K562 (cell line): ENCODE measurements around the gene AKT1S1. TPM values are rescaled to one million over a fixed set of nuclear protein-coding genes. Genes with fewer than 3 reads are reported as not detected.
A peak's percentile ranks its signal among the peaks of the same experiment; 100 is the strongest.

Experiments used
- ELF2 ChIP-seq: fragments of 250-450 bp; sonication (Bioruptor Pico); IDR thresholded peaks from 2 replicates; pipeline ENCODE4 v1.5.0; 2021; ENCODE audit warnings: mild to moderate bottlenecking
- GTF3C2 ChIP-seq: IDR thresholded peaks from 3 replicates; pipeline ENCODE4 v1.6.1; 2011; ENCODE audit warnings: borderline replicate concordance, mild to moderate bottlenecking, moderate library complexity; ENCODE audit not compliant: insufficient read length; ENCODE audit errors: extremely low read depth
- ILF3 ChIP-seq: fragments of 450-650 bp; IDR thresholded peaks from 2 replicates; pipeline ENCODE4 v1.6.1; 2018; ENCODE audit warnings: antibody characterized with exemption, mild to moderate bottlenecking, moderate library complexity, borderline replicate concordance
- ILK ChIP-seq: fragments of 450-650 bp; IDR thresholded peaks from 2 replicates; pipeline ENCODE4 v1.6.1; 2016; ENCODE audit warnings: missing genetic modification characterization, low read depth, mild to moderate bottlenecking, missing compliant biosample characterization, moderate library complexity, borderline replicate concordance
- MAFF ChIP-seq: IDR thresholded peaks from 2 replicates; pipeline ENCODE4 v1.6.1; 2012; ENCODE audit warnings: low read length, improper control_type of control experiment
- MBD1 ChIP-seq: fragments of 250-450 bp; sonication (Bioruptor Pico); IDR thresholded peaks from 2 replicates; pipeline ENCODE4 v1.8.0; 2022; ENCODE audit warnings: inconsistent platforms
- PHB ChIP-seq: fragments of 250-450 bp; sonication (Bioruptor Pico); IDR thresholded peaks from 2 replicates; pipeline ENCODE4 v1.5.0; 2021
- PHF8 ChIP-seq: fragments of 200-600 bp; sonication (generic); IDR thresholded peaks from 2 replicates; pipeline ENCODE4 v1.6.1; 2012; ENCODE audit warnings: mixed run types, mild to moderate bottlenecking, inconsistent platforms, low read length, moderate library complexity, borderline replicate concordance
- POLR2G ChIP-seq: fragments of 200-400 bp; formaldehyde crosslinking; IDR thresholded peaks from 2 replicates; pipeline ENCODE4 v1.6.1; 2017; ENCODE audit warnings: low read depth, mild to moderate bottlenecking, antibody characterized with exemption, low read length, moderate library complexity
- RERE ChIP-seq: sonication (generic); formaldehyde crosslinking; IDR thresholded peaks from 2 replicates; pipeline ENCODE4 v1.8.0; 2023; ENCODE audit warnings: missing genetic modification reagents, mild to moderate bottlenecking, borderline replicate concordance
- TFAP4 ChIP-seq: sonication (generic); formaldehyde crosslinking; IDR thresholded peaks from 2 replicates; pipeline ENCODE4 v1.8.0; 2022; ENCODE audit warnings: missing genetic modification reagents, mild to moderate bottlenecking, moderate library complexity, borderline replicate concordance
- ZHX1 ChIP-seq: fragments of 150-350 bp; conservative IDR thresholded peaks from 2 replicates; pipeline ENCODE4 v1.6.1; 2014; ENCODE audit warnings: low read length
- polyA plus RNA-seq, 8 experiments: library from polyadenylated mRNA; depleted of rRNA in 4 of 8; stranded (reverse) in 5 of 8; unstranded in 3 of 8; fragments of >200 nt; fragmentation: Nextera tagmentation in 2 of 8; fragmentation: Illumina TruSeq in 1 of 8; extraction: Ambion mirVana in 2 of 8; extraction: Trizol in 1 of 8; gene quantifications; 2 replicates each; pipeline versions ENCODE4 v1.2.1 to v1.2.3, GENCODE V29; 2011 to 2014; ENCODE audit warnings: inconsistent platforms in 1 of 8, missing spikeins in 1 of 8
- total RNA-seq, 7 experiments: library from RNA; depleted of rRNA in 6 of 7; stranded (reverse); fragments of >200 nt in 6 of 7; fragmentation: Illumina TruSeq in 2 of 7; extraction: Trizol in 2 of 7; gene quantifications; 2 replicates each; pipeline versions ENCODE4 v1.2.1 to v1.2.3, GENCODE V29; 2011 to 2021; ENCODE audit warnings: low replicate concordance in 1 of 7

The AKT1S1 gene
- total and polyA plus RNA-seq, 9 of the 15 experiments (the other 6 are each of a cell fraction or from before 2014, with no cell fraction given), result 1.2 to 50.3 (median 17.1) TPM

GRCh38 chr19:49871349-49871985 lies 5.7 kb downstream of the AKT1S1 start (continued):
- TF ChIP-seq MBD1 (CRISPR knock-in tag) (no peak), POLR2G (0 out of 2 replicates have a peak, but pooled peaks have one; percentile 15), GTF3C2 (peak; percentile 32), ILK (tag) (no peak), RERE (no peak), TFAP4 (CRISPR knock-in tag) (0 out of 2 replicates have a peak, but pooled peaks have one; percentile 15), MAFF (no peak), ILF3 (no peak), ELF2 (CRISPR knock-in tag) (no peak), PHF8 (no peak), ZHX1 (no peak), PHB (CRISPR knock-in tag) (no peak)
